HG03521 (cell line): Measurements from ENCODE around the gene C2orf68.
"Not testable (repeated sequence)": the region's sequence is repeated elsewhere in the genome, so short reads cannot be mapped to it uniquely, and the experiment has no call there.

Source experiments
- ATAC-seq: cut with Tn5 transposase; IDR thresholded peaks from one replicate; pipeline ENCODE4 v1.9.1; 2021; ENCODE audit warnings: mild to moderate bottlenecking, moderate library complexity; ENCODE audit not compliant: unreplicated experiment

Gene C2orf68

GRCh38 chr2:85635011-85635410 lies 23.1 kb upstream of the C2orf68 start:
- ATAC-seq, result no peak

GRCh38 chr2:85631316-85631715 lies 19.4 kb upstream of the C2orf68 start:
- no peak for ATAC-seq

GRCh38 chr2:85628658-85629057 lies 16.8 kb upstream of the C2orf68 start:
- no peak for ATAC-seq

GRCh38 chr2:85623991-85624390 lies 12.1 kb upstream of the C2orf68 start:
- no peak for ATAC-seq

GRCh38 chr2:85621338-85621737 lies 9.5 kb upstream of the C2orf68 start:
- ATAC-seq, result no peak

- no peak for ATAC-seq
Observed at GRCh38 chr2:85619617-85620016, 7.8 kb upstream of the C2orf68 start.

GRCh38 chr2:85617723-85618122 lies 5.9 kb upstream of the C2orf68 start:
- not testable (repeated sequence) for ATAC-seq

- ATAC-seq, result no peak
Observed at GRCh38 chr2:85615413-85615728, 3.5 kb upstream of the C2orf68 start.

- not testable (repeated sequence) for ATAC-seq
Observed at GRCh38 chr2:85614757-85615156, 2.9 kb upstream of the C2orf68 start.

GRCh38 chr2:85613717-85614515 lies 2.0 kb upstream of the C2orf68 start:
- ATAC-seq, result no peak

GRCh38 chr2:85611217-85611704 lies 605 bp downstream of the C2orf68 start:
- ATAC-seq, result peak; percentile 16

GRCh38 chr2:85607268-85608215 lies 4.3 kb downstream of the C2orf68 start:
- no peak for ATAC-seq

- no peak for ATAC-seq
Observed at GRCh38 chr2:85606116-85606455, 5.8 kb downstream of the C2orf68 start.

- ATAC-seq, result no peak
Observed at GRCh38 chr2:85605406-85606115, 6.3 kb downstream of the C2orf68 start.

GRCh38 chr2:85604568-85605339 lies 7.1 kb downstream of the C2orf68 start:
- ATAC-seq, result no peak

GRCh38 chr2:85604133-85604444 lies 7.8 kb downstream of the C2orf68 start:
- not testable (repeated sequence) for ATAC-seq

- ATAC-seq, result peak; percentile 95
Observed at GRCh38 chr2:85602476-85603234, 9.2 kb downstream of the C2orf68 start, which contains the start of gene TMEM150A. Gene TMEM150A, minus strand, starts transcription at chr2:85602698. Its CDS starts 750 bp downstream, at chr2:85601948.

GRCh38 chr2:85601771-85602475 lies 9.9 kb downstream of the C2orf68 start:
- peak; percentile 25 for ATAC-seq
